Neural cell (in vitro differentiated cells): Measurements from ENCODE around the gene PBX3. TPM values are rescaled to one million over a fixed set of nuclear protein-coding genes. Genes with fewer than 3 reads are reported as not detected.

Source experiments
- H2AFZ ChIP-seq: fragments of 200-600, 300-800 bp; sonication (generic), shearing (Covaris generic); 2 replicates; pipeline ENCODE4 v1.6.0; 2014; ENCODE audit warnings: low read depth, mild to moderate bottlenecking, antibody characterized with exemption, low read length, moderate library complexity
- H3F3A ChIP-seq: fragments of 200-600 bp; shearing (Covaris generic); 2 replicates; pipeline ENCODE4 v1.6.1; 2016; ENCODE audit warnings: mild to moderate bottlenecking, moderate library complexity, mixed read lengths, antibody characterized with exemption, low read length; ENCODE audit not compliant: insufficient read depth, poor library complexity, severe bottlenecking
- H3K27ac ChIP-seq: fragments of 200-600, 300-800 bp; sonication (generic), shearing (Covaris generic); 2 replicates; pipeline ENCODE4 v1.5.1; 2014; ENCODE audit warnings: mild to moderate bottlenecking, low read length, moderate library complexity
- H3K27me3 ChIP-seq: fragments of 300-800, 200-600 bp; sonication (generic), shearing (Covaris generic); 2 replicates; pipeline ENCODE4 v1.6.0; 2014; ENCODE audit warnings: mild to moderate bottlenecking, low read depth, low read length, moderate library complexity; ENCODE audit not compliant: insufficient read depth
- H3K36me3 ChIP-seq: fragments of 300-800, 200-600 bp; sonication (generic), shearing (Covaris generic); 2 replicates; pipeline ENCODE4 v1.5.1; 2014; ENCODE audit warnings: mild to moderate bottlenecking, antibody characterized with exemption, low read length, moderate library complexity; ENCODE audit not compliant: insufficient read depth
- H3K4me2 ChIP-seq: fragments of 300-800, 200-600 bp; sonication (generic), shearing (Covaris generic); 2 replicates; pipeline ENCODE4 v1.6.0; 2014; ENCODE audit warnings: mild to moderate bottlenecking, low read length
- H3K4me3 ChIP-seq: fragments of 300-800, 200-600 bp; sonication (generic), shearing (Covaris generic); 2 replicates; pipeline ENCODE4 v1.5.1; 2014; ENCODE audit warnings: mild to moderate bottlenecking, low read length, moderate library complexity
- H3K79me2 ChIP-seq: fragments of 200-600 bp; shearing (Covaris generic); replicated peaks from 2 replicates; pipeline ENCODE4 v1.6.0; 2014; ENCODE audit warnings: mild to moderate bottlenecking, low read length, moderate library complexity; ENCODE audit not compliant: insufficient read depth
- H3K9ac ChIP-seq: fragments of 300-800, 200-600 bp; sonication (generic), shearing (Covaris generic); 2 replicates; pipeline ENCODE4 v1.6.1; 2016; ENCODE audit warnings: mild to moderate bottlenecking, low read length, mixed read lengths
- H3K9me2 ChIP-seq: fragments of 200-600 bp; shearing (Covaris generic); 2 replicates; pipeline ENCODE4 v1.6.1; 2016; ENCODE audit warnings: mild to moderate bottlenecking, low read length, mixed read lengths; ENCODE audit not compliant: insufficient read depth
- H3K9me3 ChIP-seq: fragments of 200-600, 300-800 bp; sonication (generic), shearing (Covaris generic); 2 replicates; pipeline ENCODE4 v1.6.1; 2016; ENCODE audit warnings: mild to moderate bottlenecking, mixed run types, low read length, moderate library complexity, mixed read lengths
- H4K20me1 ChIP-seq: fragments of 200-600 bp; shearing (Covaris generic); 2 replicates; pipeline ENCODE4 v1.6.1; 2016; ENCODE audit warnings: mild to moderate bottlenecking, mixed run types; ENCODE audit not compliant: insufficient read depth
- CTCF ChIP-seq: fragments of 450-650 bp; IDR thresholded peaks from 2 replicates; pipeline ENCODE4 v1.5.1; 2014; ENCODE audit warnings: antibody characterized with exemption, mild to moderate bottlenecking, moderate library complexity; ENCODE audit not compliant: poor library complexity, severe bottlenecking
- EP300 ChIP-seq: fragments of 450-650 bp; conservative IDR thresholded peaks from 2 replicates; pipeline ENCODE4 v1.6.1; 2014; ENCODE audit warnings: antibody characterized with exemption, mild to moderate bottlenecking, moderate library complexity; ENCODE audit not compliant: poor library complexity, severe bottlenecking
- EZH2 ChIP-seq: fragments of 200-600, 300-800 bp; shearing (Covaris generic), sonication (generic); IDR thresholded peaks from 2 replicates; pipeline ENCODE4 v1.6.1; 2014; ENCODE audit warnings: antibody characterized with exemption, low read length, borderline replicate concordance, mild to moderate bottlenecking; ENCODE audit not compliant: insufficient read depth, poor library complexity, severe bottlenecking
- MXI1 ChIP-seq: fragments of 450-650 bp; conservative IDR thresholded peaks from 2 replicates; pipeline ENCODE4 v1.6.1; 2014; ENCODE audit warnings: antibody characterized with exemption, mild to moderate bottlenecking; ENCODE audit not compliant: poor library complexity, severe bottlenecking
- POLR2AphosphoS5 ChIP-seq: IDR thresholded peaks from 2 replicates; pipeline ENCODE4 v1.6.1; 2012
- RAD21 ChIP-seq: fragments of 450-650 bp; conservative IDR thresholded peaks from 2 replicates; pipeline ENCODE4 v1.6.1; 2014; ENCODE audit warnings: antibody characterized with exemption, mild to moderate bottlenecking, moderate library complexity
- REST ChIP-seq: IDR thresholded peaks from 2 replicates; pipeline ENCODE4 v1.6.1; 2012; ENCODE audit warnings: borderline replicate concordance
- SMC3 ChIP-seq: fragments of 450-650 bp; conservative IDR thresholded peaks from 2 replicates; pipeline ENCODE4 v1.6.1; 2014; ENCODE audit warnings: antibody characterized with exemption, mild to moderate bottlenecking, moderate library complexity; ENCODE audit not compliant: poor library complexity
- TAF1 ChIP-seq: IDR thresholded peaks from 2 replicates; pipeline ENCODE4 v1.6.1; 2012; ENCODE audit warnings: low read depth
- polyA plus RNA-seq: library from polyadenylated mRNA; depleted of rRNA; stranded (reverse); fragments of >200 nt; gene quantifications from 2 replicates; pipeline ENCODE4 v1.2.3, GENCODE V29; 2014

PBX3 gene
- polyA plus RNA-seq, 1 donor from 2014 or later = 398 TPM

- Histone ChIP-seq H3K79me2 (no peaks in the 10 kb centered on the region), H3F3A (no peaks in the 10 kb centered on the region), H3K9me3 (no peaks in the 10 kb centered on the region), H3K4me2 (no peak overlapping the region), H3K27ac (no peak overlapping the region), H3K9me2 (no peaks in the 10 kb centered on the region), H4K20me1 (no peaks in the 10 kb centered on the region), H3K4me3 (no peak overlapping the region), H3K9ac (no peak overlapping the region), H3K27me3 (no peaks in the 10 kb centered on the region), H3K36me3 (no peaks in the 10 kb centered on the region), H2AFZ (no peak overlapping the region)
- TF ChIP-seq CTCF = no peak
- TF ChIP-seq POLR2AphosphoS5 = no peak
- TF ChIP-seq REST = no peak
- TF ChIP-seq EP300 = no peak
- TF ChIP-seq SMC3 = no peak
- TF ChIP-seq TAF1 = no peak
These were observed 246.3 kb downstream of the PBX3 start for GRCh38 chr9:125993466-125993865.

- Histone ChIP-seq H3K4me3 (no peak overlapping the region), H3K27me3 (no peaks in the 10 kb centered on the region), H3K27ac (no peak overlapping the region)
These were observed 247.1 kb downstream of the PBX3 start for GRCh38 chr9:125994066-125994943.

More at GRCh38 chr9:125994066-125994943, 247.1 kb downstream of the PBX3 start:
- TF ChIP-seq RAD21 (no peak), SMC3 (no peak), EZH2 (no peak), MXI1 (no peak), EP300 (no peak), TAF1 (no peak), POLR2AphosphoS5 (no peak), REST (no peak), CTCF (no peak)
- Histone ChIP-seq H3K36me3 (no peaks in the 10 kb centered on the region), H3K9me3 (no peaks in the 10 kb centered on the region), H3F3A (no peaks in the 10 kb centered on the region), H4K20me1 (no peaks in the 10 kb centered on the region), H3K4me2 (no peak overlapping the region), H2AFZ (no peak overlapping the region), H3K9me2 (no peaks in the 10 kb centered on the region), H3K79me2 (no peaks in the 10 kb centered on the region), H3K9ac (no peak overlapping the region)
